ENCODE data around the gene INCA1. TPM values are rescaled to one million over a fixed set of nuclear protein-coding genes. Genes with fewer than 3 reads are reported as not detected.

INCA1 gene
- total and polyA plus RNA-seq, 2 of the 8 experiments (the other 6 are each of a cell fraction or from before 2014, with no cell fraction given), result 0.89 to 1.4 TPM

- ChIA-PET CTCF (ENCODE audit: partially characterized antibody) (interaction anchor here (0.6 to 6.2 kb wide), 10 partner anchors 8 to 91 kb away, joined by 3 to 31 read pairs (median 4); partner anchors contain the start of gene GP1BA), POLR2A (ENCODE audit: partially characterized antibody) (interaction anchor here (0.7 to 32.4 kb wide), 7 partner anchors 8 to 309 kb away, joined by 3 to 987 read pairs (median 6); partner anchors contain the start of genes CAMTA2, ENO3, INCA1 and KIF1C)
- no peak overlapping the region for H2AK5ac ChIP-seq (ENCODE audit: low read depth, low read length)
- peaks cover 0 to 11% (median 0%) of the 10 kb centered on the region in 4 experiments; a peak in 2 of 8 replicates for H3K36me3 ChIP-seq (ENCODE audit: control insufficient read depth in 2 of 4, insufficient read depth in 4 of 4, low read length in 3 of 4)
- H4K8ac ChIP-seq (ENCODE audit: extremely low read depth, insufficient read depth, low read length), result no peak overlapping the region
- no peak for DNase-seq (ENCODE audit: low read depth in 1 of 2, low spot score in 2 of 2)
- H3K23ac ChIP-seq (ENCODE audit: insufficient read length), result no peak overlapping the region
- H3K27ac ChIP-seq (ENCODE audit: low read depth, low read length), result no peak overlapping the region
- H3K4ac ChIP-seq (replicated peaks; ENCODE audit: insufficient read length, low read depth, low read length), result no peak overlapping the region
- TF ChIP-seq SIN3A (conservative IDR thresholded peaks at IDR 0.05 in 1 of 2, IDR thresholded peaks at IDR 0.05 in 1 of 2; ENCODE audit: low read depth in 1 of 2, low read length in 2 of 2) (no peak), POLR2A (IDR thresholded peaks at IDR 0.05; ENCODE audit: control extremely low read depth in 1 of 2, low read depth in 2 of 2, low read length in 2 of 2) (0 out of 3 replicates have a peak, but pooled peaks of 1 of the 2 experiments have one; percentile 13), USF2 (IDR thresholded peaks at IDR 0.05; ENCODE audit: low read length) (no peak)
- no peak overlapping the region for H4K91ac ChIP-seq (replicated peaks; ENCODE audit: insufficient read length, low read length)
- H3K4me1 ChIP-seq (replicated peaks in 1 of 4; ENCODE audit: control insufficient read depth in 3 of 4, insufficient read depth in 4 of 4, low read length in 3 of 4), result peaks cover 0 to 14% (median 6%) of the 10 kb centered on the region in 4 experiments; a peak in 5 of 7 replicates
- H4K5ac ChIP-seq (ENCODE audit: insufficient read length, low read depth, low read length), result no peak overlapping the region
- no peak overlapping the region for H2BK5ac ChIP-seq (ENCODE audit: low read depth, low read length)
- no peak overlapping the region for H2BK15ac ChIP-seq (ENCODE audit: low read length)
- H4K20me1 ChIP-seq (replicated peaks in 1 of 2; ENCODE audit: control insufficient read depth in 1 of 2, insufficient read depth in 2 of 2, low read length in 2 of 2), result peaks cover 2 to 13% of the 10 kb centered on the region in 2 experiments
- H2BK20ac ChIP-seq (ENCODE audit: low read length), result no peak overlapping the region
- no peak overlapping the region for H3K18ac ChIP-seq (ENCODE audit: extremely low read depth, low read length)
- H3K4me2 ChIP-seq (ENCODE audit: insufficient read depth in 1 of 2, low read depth in 2 of 2, low read length in 2 of 2), result no peak overlapping the region
- no peak overlapping the region for H2BK12ac ChIP-seq (ENCODE audit: low read depth, low read length)
- peaks cover 0 to 12% of the 10 kb centered on the region in 2 experiments; a peak in 1 of 4 replicates for H3K79me2 ChIP-seq (ENCODE audit: control insufficient read depth in 1 of 2, insufficient read depth in 2 of 2, low read length in 2 of 2)
- no peak overlapping the region for H3K9ac ChIP-seq (replicated peaks in 1 of 4; ENCODE audit: extremely low read depth in 1 of 4, low read depth in 3 of 4, low read length in 3 of 4)
- H3K14ac ChIP-seq (ENCODE audit: insufficient read length), result no peak overlapping the region
- WGBS, 2 experiments (ENCODE audit: extremely low coverage in 1 of 2, insufficient coverage in 1 of 2, insufficient read length in 1 of 2, insufficient replicate concordance in 2 of 2, low coverage in 1 of 2, low lambda C conversion rate in 2 of 2, missing lambda C conversion rate in 1 of 2), result 82% methylated on average over 11 of the region's 12 CpGs; no CpG with 5 or more reads in 1 of the 2 experiments
- no peak overlapping the region for H2BK120ac ChIP-seq (replicated peaks; ENCODE audit: low read depth, low read length)
- FAIRE-seq, result no peak
- no peak overlapping the region for H2AFZ ChIP-seq (ENCODE audit: low read length)
- H3K79me1 ChIP-seq (ENCODE audit: low read depth, low read length), result 0 out of 2 replicates have a peak, but pooled peaks cover 3% of the 10 kb centered on the region
- no peak overlapping the region for H3K56ac ChIP-seq (replicated peaks; ENCODE audit: insufficient read length, low read depth, low read length)
- H3K9me3 ChIP-seq (ENCODE audit: insufficient read depth in 2 of 2, low read depth in 1 of 2, low read length in 1 of 2), result no peaks in the 10 kb centered on the region
- H3K4me3 ChIP-seq (ENCODE audit: extremely low read depth in 1 of 4, insufficient read depth in 2 of 4, low read depth in 3 of 4, low read length in 4 of 4), result no peak overlapping the region
- H3K23me2 ChIP-seq (ENCODE audit: low read depth, low read length), result peaks cover 12% of the 10 kb centered on the region
- H3K27me3 ChIP-seq (replicated peaks in 1 of 4; ENCODE audit: control insufficient read depth in 3 of 4, extremely low read depth in 1 of 4, insufficient read depth in 3 of 4, low read length in 3 of 4), result peaks cover 0 to 43% (median 29%) of the 10 kb centered on the region in 4 experiments; a peak in 6 of 7 replicates
Observed at GRCh38 chr17:4972752-4973151, 24.6 kb downstream of the INCA1 start.

All from H1 (cell line).